Stimulated activated CD8-positive, alpha-beta memory T cell treated with anti-CD3 and anti-CD28 coated beads, Interleukin-4, amount 100 ng/mL, for 48 hours (primary cell): ENCODE measurements around the gene SRMS.

Experiments used
- DNase-seq: peaks from one replicate; pipeline ENCODE4 v3.0.0-alpha.2; 2020

Gene SRMS

GRCh38 chr20:63536997-63537524 lies 10.5 kb downstream of the SRMS start, which contains the start of gene PTK6:
Gene PTK6 (minus strand): TSS chr20:63537376. CDS start chr20:63537314, 62 bp downstream.
- DNase-seq: no peak

GRCh38 chr20:63536241-63536977 lies 11.1 kb downstream of the SRMS start:
- DNase-seq: no peak

GRCh38 chr20:63534831-63535651 lies 12.5 kb downstream of the SRMS start:
- no peak for DNase-seq

- DNase-seq: no peak
Measured at GRCh38 chr20:63534427-63534830, 13.1 kb downstream of the SRMS start.

- DNase-seq: no peak
Measured at GRCh38 chr20:63533871-63534393, 13.6 kb downstream of the SRMS start.

GRCh38 chr20:63533388-63533787 lies 14.2 kb downstream of the SRMS start:
- DNase-seq: no peak

GRCh38 chr20:63532449-63532971 lies 15.0 kb downstream of the SRMS start:
- DNase-seq: no peak

GRCh38 chr20:63531686-63532448 lies 15.7 kb downstream of the SRMS start:
- no peak for DNase-seq

GRCh38 chr20:63530788-63531160 lies 16.8 kb downstream of the SRMS start:
- DNase-seq: no peak

GRCh38 chr20:63529861-63530787 lies 17.4 kb downstream of the SRMS start:
- DNase-seq: no peak

GRCh38 chr20:63529180-63529860 lies 18.2 kb downstream of the SRMS start:
- DNase-seq: no peak

GRCh38 chr20:63527184-63527583 lies 20.4 kb downstream of the SRMS start:
- DNase-seq: no peak

GRCh38 chr20:63525971-63526370 lies 21.6 kb downstream of the SRMS start:
- no peak for DNase-seq

- DNase-seq: no peak
Measured at GRCh38 chr20:63525185-63525584, 22.4 kb downstream of the SRMS start.

- no peak for DNase-seq
Measured at GRCh38 chr20:63522981-63523611, 24.5 kb downstream of the SRMS start.

- DNase-seq: no peak
Measured at GRCh38 chr20:63522091-63522868, 25.3 kb downstream of the SRMS start.

GRCh38 chr20:63521602-63522001 lies 25.9 kb downstream of the SRMS start:
- no peak for DNase-seq

GRCh38 chr20:63520934-63521601 lies 26.5 kb downstream of the SRMS start:
- DNase-seq: peak; percentile 76

GRCh38 chr20:63520504-63520933 lies 27.0 kb downstream of the SRMS start, which contains the start of gene PPDPF:
Gene PPDPF (plus strand): TSS chr20:63520765. CDS start chr20:63521309, 544 bp downstream.
- peak; percentile 88 for DNase-seq
